SU-DHL-6 (cell line): Measurements from ENCODE around the gene QPCT.

Source experiments
- H2AFZ ChIP-seq: fragments of 200-600 bp; sonication (generic); 2 replicates; pipeline ENCODE4 v1.6.1; 2014; ENCODE audit warnings: low read depth, mild to moderate bottlenecking, moderate library complexity, mixed read lengths, antibody characterized with exemption, low read length; ENCODE audit not compliant: severe bottlenecking
- H3F3A ChIP-seq: fragments of 200-600 bp; shearing (Covaris generic); 2 replicates; pipeline ENCODE4 v1.6.0; 2016; ENCODE audit warnings: antibody characterized with exemption, mild to moderate bottlenecking; ENCODE audit not compliant: insufficient read depth
- H3K27ac ChIP-seq: fragments of 200-600 bp; sonication (generic); 2 replicates; pipeline ENCODE4 v1.5.1; 2016; ENCODE audit warnings: low read depth, mild to moderate bottlenecking, low read length, moderate library complexity, mixed read lengths
- H3K27me3 ChIP-seq: fragments of 200-600 bp; sonication (generic), shearing (Covaris generic); 2 replicates; pipeline ENCODE4 v1.6.0; 2014; ENCODE audit warnings: mild to moderate bottlenecking, low read length
- H3K36me3 ChIP-seq: fragments of 200-600 bp; sonication (generic); 2 replicates; pipeline ENCODE4 v1.6.1; 2014; ENCODE audit warnings: mild to moderate bottlenecking, low read length, mixed read lengths
- H3K4me2 ChIP-seq: fragments of 300-600, 200-600 bp; shearing (Covaris generic), sonication (generic); 2 replicates; pipeline ENCODE4 v1.6.0; 2014; ENCODE audit warnings: low read length, low read depth, mild to moderate bottlenecking; ENCODE audit not compliant: poor library complexity, severe bottlenecking
- H3K4me3 ChIP-seq: fragments of 200-600 bp; sonication (generic); 2 replicates; pipeline ENCODE4 v1.5.1; 2014; ENCODE audit warnings: antibody characterized with exemption, low read length, mild to moderate bottlenecking, mixed read lengths; ENCODE audit not compliant: insufficient read depth, poor library complexity, severe bottlenecking
- H3K79me2 ChIP-seq: fragments of 200-600 bp; sonication (generic); 2 replicates; pipeline ENCODE4 v1.6.1; 2014; ENCODE audit warnings: mild to moderate bottlenecking, low read length, moderate library complexity; ENCODE audit not compliant: insufficient read depth
- H3K9ac ChIP-seq: fragments of 200-600 bp; sonication (generic); 2 replicates; pipeline ENCODE4 v1.7.0; 2014; ENCODE audit warnings: mild to moderate bottlenecking, low read length
- H3K9me2 ChIP-seq: fragments of 200-600 bp; sonication (generic); replicated peaks from 2 replicates; pipeline ENCODE4 v1.6.1; 2014; ENCODE audit warnings: low read length; ENCODE audit not compliant: insufficient read depth
- H3K9me3 ChIP-seq: fragments of 200-600 bp; sonication (generic); 2 replicates; pipeline ENCODE4 v1.6.1; 2014; ENCODE audit warnings: low read length, mixed read lengths; ENCODE audit not compliant: insufficient read depth
- H4K20me1 ChIP-seq: fragments of 200-600 bp; sonication (generic); 2 replicates; pipeline ENCODE4 v1.6.1; 2014; ENCODE audit warnings: low read depth, mild to moderate bottlenecking, antibody characterized with exemption, low read length, moderate library complexity, mixed read lengths
- EZH2phosphoT487 ChIP-seq: fragments of 200-600 bp; sonication (generic), shearing (Covaris generic); conservative IDR thresholded peaks from 2 replicates; pipeline ENCODE4 v1.6.1; 2018; ENCODE audit warnings: mild to moderate bottlenecking, antibody characterized with exemption, low read length, moderate library complexity, mixed read lengths
- TF ChIP-seq, protein P1 (sequence below): fragments of 200-600 bp; sonication (generic); IDR thresholded peaks from one replicate; pipeline ENCODE4 v1.5.1; 2017; ENCODE audit warnings: antibody characterized with exemption, mild to moderate bottlenecking, low read length, moderate library complexity; ENCODE audit not compliant: insufficient read depth, poor library complexity, severe bottlenecking

Gene QPCT

DNA sequence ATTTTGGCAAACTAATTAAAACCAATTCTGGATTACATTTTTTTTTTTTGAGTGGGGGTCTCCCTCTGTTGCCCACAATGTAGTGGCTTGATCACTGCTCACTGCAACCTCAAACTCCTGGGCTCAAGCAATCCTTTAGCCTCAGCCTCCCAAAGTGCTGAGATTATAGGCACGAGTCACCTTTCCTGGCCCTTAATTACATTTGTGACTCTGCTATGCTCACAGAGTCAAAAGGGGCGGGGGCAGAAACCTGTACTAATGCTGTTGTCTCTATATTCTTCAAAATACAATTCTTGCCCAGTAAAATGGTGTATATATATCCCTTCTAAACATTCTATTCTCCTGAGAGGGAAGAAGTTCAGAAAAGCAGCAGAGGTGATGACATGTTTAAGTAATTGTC, 43.0 kb upstream of the QPCT start:
- peaks cover 7% of the 10 kb centered on the region; the same call in 1 of the 2 replicates for H3K36me3 ChIP-seq
- no peaks in the 10 kb centered on the region for H3K9me3 ChIP-seq
- H3K9me2 ChIP-seq = no peaks in the 10 kb centered on the region
- no peak overlapping the region for H3K27ac ChIP-seq
- no peak overlapping the region for H3K9ac ChIP-seq
- no peak for TF ChIP-seq EZH2phosphoT487
- TF ChIP-seq, protein P1, sequence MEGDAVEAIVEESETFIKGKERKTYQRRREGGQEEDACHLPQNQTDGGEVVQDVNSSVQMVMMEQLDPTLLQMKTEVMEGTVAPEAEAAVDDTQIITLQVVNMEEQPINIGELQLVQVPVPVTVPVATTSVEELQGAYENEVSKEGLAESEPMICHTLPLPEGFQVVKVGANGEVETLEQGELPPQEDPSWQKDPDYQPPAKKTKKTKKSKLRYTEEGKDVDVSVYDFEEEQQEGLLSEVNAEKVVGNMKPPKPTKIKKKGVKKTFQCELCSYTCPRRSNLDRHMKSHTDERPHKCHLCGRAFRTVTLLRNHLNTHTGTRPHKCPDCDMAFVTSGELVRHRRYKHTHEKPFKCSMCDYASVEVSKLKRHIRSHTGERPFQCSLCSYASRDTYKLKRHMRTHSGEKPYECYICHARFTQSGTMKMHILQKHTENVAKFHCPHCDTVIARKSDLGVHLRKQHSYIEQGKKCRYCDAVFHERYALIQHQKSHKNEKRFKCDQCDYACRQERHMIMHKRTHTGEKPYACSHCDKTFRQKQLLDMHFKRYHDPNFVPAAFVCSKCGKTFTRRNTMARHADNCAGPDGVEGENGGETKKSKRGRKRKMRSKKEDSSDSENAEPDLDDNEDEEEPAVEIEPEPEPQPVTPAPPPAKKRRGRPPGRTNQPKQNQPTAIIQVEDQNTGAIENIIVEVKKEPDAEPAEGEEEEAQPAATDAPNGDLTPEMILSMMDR = no peak
- H3K4me3 ChIP-seq = no peak overlapping the region
- no peaks in the 10 kb centered on the region for H3K27me3 ChIP-seq
- H4K20me1 ChIP-seq = peaks cover 33% of the 10 kb centered on the region; the same call in 1 of the 2 replicates
- H2AFZ ChIP-seq = no peak overlapping the region
- no peak overlapping the region for H3K4me2 ChIP-seq
- peaks cover 17% of the 10 kb centered on the region; the same call in 1 of the 2 replicates for H3F3A ChIP-seq
- peaks cover 100% of the 10 kb centered on the region for H3K79me2 ChIP-seq

DNA sequence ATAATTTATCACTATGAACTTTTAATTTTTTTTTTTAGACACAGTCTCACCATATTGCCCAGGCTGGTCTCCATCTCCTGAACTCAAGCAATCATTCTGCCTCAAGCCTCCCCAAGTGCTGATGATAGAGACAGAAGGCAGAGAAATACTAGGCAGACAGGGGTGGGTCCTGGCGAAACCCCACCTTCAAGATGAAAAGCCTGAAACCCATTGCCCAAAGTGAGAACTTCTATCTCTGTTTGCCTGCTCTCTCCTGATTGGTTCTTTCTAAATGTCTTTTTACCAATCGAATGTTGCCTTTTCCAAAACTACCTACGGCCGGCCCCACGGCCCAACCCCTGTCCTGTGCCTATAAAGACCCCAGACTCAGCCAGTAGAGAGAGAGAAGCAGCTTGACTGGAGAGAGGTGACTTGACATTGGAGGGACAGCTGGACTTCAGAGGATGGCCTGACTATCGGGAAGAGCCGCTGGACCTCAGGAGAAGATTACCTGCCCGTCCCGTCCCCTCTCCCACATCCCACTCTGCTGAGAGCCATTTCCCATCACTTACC, 41.7 kb upstream of the QPCT start:
- no peak overlapping the region for H3K4me2 ChIP-seq
- no peak overlapping the region for H2AFZ ChIP-seq
- no peak overlapping the region for H3K27ac ChIP-seq
- no peak overlapping the region for H3K9ac ChIP-seq
- no peak overlapping the region for H3K4me3 ChIP-seq
- H3K79me2 ChIP-seq = peaks cover 100% of the 10 kb centered on the region
- H3K36me3 ChIP-seq = peaks cover 7% of the 10 kb centered on the region; the same call in 1 of the 2 replicates
- TF ChIP-seq EZH2phosphoT487 = no peak
- TF ChIP-seq, protein P1 = no peak
- H4K20me1 ChIP-seq = peaks cover 45% of the 10 kb centered on the region; the same call in 1 of the 2 replicates
- no peaks in the 10 kb centered on the region for H3K9me3 ChIP-seq
- peaks cover 14% of the 10 kb centered on the region; the same call in 1 of the 2 replicates for H3F3A ChIP-seq
- no peaks in the 10 kb centered on the region for H3K27me3 ChIP-seq
- no peaks in the 10 kb centered on the region for H3K9me2 ChIP-seq

DNA sequence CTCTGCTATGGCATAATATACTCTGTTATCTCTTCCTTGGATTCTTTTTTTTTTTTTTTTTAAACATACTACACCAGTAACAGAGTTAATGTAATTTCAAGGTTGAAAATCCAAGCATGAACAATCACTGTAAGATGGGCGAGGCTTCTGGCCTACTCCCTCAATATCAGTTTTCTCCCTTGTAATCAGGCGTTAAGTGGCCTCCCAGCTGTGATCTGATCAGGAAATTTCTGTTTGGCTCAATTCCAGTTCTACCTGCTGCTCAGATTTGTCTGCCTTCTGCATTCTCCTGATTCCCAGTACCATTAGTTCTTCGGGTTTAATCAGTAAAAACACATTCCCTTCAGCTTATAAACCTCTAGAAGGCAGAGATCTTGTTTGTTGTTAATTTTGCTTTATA, 38.4 kb upstream of the QPCT start:
- H4K20me1 ChIP-seq = peaks cover 51% of the 10 kb centered on the region
- H3K9me3 ChIP-seq = no peaks in the 10 kb centered on the region

More for the DNA sequence above, 38.4 kb upstream of the QPCT start:
- H3K79me2 ChIP-seq = peaks cover 99% of the 10 kb centered on the region
- H3K36me3 ChIP-seq = peaks cover 15% of the 10 kb centered on the region; the same call in 1 of the 2 replicates
- H2AFZ ChIP-seq = no peak overlapping the region
- H3K9me2 ChIP-seq = no peaks in the 10 kb centered on the region
- H3K27me3 ChIP-seq = no peaks in the 10 kb centered on the region
- no peak overlapping the region for H3K4me3 ChIP-seq
- TF ChIP-seq EZH2phosphoT487 = no peak
- TF ChIP-seq, protein P1 = no peak
- peak overlapping the region; percentile 2 for H3K4me2 ChIP-seq
- H3F3A ChIP-seq = peaks cover 15% of the 10 kb centered on the region; the same call in 1 of the 2 replicates
- H3K9ac ChIP-seq = no peak overlapping the region
- no peak overlapping the region for H3K27ac ChIP-seq
